Measurements from ENCODE around the gene COX8A.

- TF ChIP-seq, protein P1, sequence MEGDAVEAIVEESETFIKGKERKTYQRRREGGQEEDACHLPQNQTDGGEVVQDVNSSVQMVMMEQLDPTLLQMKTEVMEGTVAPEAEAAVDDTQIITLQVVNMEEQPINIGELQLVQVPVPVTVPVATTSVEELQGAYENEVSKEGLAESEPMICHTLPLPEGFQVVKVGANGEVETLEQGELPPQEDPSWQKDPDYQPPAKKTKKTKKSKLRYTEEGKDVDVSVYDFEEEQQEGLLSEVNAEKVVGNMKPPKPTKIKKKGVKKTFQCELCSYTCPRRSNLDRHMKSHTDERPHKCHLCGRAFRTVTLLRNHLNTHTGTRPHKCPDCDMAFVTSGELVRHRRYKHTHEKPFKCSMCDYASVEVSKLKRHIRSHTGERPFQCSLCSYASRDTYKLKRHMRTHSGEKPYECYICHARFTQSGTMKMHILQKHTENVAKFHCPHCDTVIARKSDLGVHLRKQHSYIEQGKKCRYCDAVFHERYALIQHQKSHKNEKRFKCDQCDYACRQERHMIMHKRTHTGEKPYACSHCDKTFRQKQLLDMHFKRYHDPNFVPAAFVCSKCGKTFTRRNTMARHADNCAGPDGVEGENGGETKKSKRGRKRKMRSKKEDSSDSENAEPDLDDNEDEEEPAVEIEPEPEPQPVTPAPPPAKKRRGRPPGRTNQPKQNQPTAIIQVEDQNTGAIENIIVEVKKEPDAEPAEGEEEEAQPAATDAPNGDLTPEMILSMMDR (IDR thresholded peaks at IDR 0.05; ENCODE audit: insufficient read depth, low read length): no peak
- TF ChIP-seq SPI1 (IDR thresholded peaks at IDR 0.05; ENCODE audit: borderline replicate concordance, low read depth): no peak
- no peak for TF ChIP-seq REST (IDR thresholded peaks at IDR 0.05; ENCODE audit: insufficient replicate concordance, low read depth)
Measured at GRCh38 chr11:64017945-64018224, 43.5 kb downstream of the COX8A start.

Data from HL-60 (cell line).